ENCODE results near the gene FGF10. TPM values are rescaled to one million over a fixed set of nuclear protein-coding genes. Genes with fewer than 3 reads are reported as not detected.

The FGF10 gene
- total RNA-seq, 1 donor from 2014 or later: not detected

DNA sequence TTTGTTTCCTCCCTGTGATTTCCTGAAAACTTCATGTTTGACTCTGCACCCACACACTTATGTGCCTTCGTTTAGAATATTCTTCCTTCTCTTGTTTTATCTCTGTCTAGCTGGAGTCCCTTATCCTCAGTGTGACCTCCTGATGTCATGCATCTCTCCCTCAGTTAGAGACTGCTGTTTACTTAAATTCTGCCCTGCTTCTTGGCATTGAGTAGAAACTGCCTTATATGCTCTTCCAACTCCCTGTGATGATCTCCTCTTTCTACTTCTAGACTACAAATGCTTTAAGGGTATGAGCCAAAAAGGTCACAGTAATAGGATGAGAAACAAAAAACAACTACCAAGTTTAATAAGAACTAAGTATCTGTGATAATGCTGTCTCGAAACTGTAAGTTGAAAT lies 12.2 kb downstream of the FGF10 start:
- intact Hi-C loops (cut with micrococcal nuclease): no loop called here
- POLR2A ChIA-PET: no interaction called here
- DNase-seq: no peak

GRCh38 chr5:44372028-44372427 lies 17.2 kb downstream of the FGF10 start:
- no peak overlapping the region for H3K27ac Mint-ChIP-seq
- no peak for DNase-seq
- ATAC-seq (ENCODE audit: low read depth): no peak
- no peaks in the 10 kb centered on the region for H3K4me1 Mint-ChIP-seq
- TF ChIP-seq, protein P1, sequence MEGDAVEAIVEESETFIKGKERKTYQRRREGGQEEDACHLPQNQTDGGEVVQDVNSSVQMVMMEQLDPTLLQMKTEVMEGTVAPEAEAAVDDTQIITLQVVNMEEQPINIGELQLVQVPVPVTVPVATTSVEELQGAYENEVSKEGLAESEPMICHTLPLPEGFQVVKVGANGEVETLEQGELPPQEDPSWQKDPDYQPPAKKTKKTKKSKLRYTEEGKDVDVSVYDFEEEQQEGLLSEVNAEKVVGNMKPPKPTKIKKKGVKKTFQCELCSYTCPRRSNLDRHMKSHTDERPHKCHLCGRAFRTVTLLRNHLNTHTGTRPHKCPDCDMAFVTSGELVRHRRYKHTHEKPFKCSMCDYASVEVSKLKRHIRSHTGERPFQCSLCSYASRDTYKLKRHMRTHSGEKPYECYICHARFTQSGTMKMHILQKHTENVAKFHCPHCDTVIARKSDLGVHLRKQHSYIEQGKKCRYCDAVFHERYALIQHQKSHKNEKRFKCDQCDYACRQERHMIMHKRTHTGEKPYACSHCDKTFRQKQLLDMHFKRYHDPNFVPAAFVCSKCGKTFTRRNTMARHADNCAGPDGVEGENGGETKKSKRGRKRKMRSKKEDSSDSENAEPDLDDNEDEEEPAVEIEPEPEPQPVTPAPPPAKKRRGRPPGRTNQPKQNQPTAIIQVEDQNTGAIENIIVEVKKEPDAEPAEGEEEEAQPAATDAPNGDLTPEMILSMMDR (IDR thresholded peaks at IDR 0.05): no peak
- intact Hi-C loops (cut with micrococcal nuclease): no loop called here
- no peaks in the 10 kb centered on the region for H3K36me3 Mint-ChIP-seq (ENCODE audit: low read depth)
- H3K9me3 Mint-ChIP-seq: no peaks in the 10 kb centered on the region
- ChIA-PET POLR2A (no interaction called here), CTCF (no interaction called here)
- no peaks in the 10 kb centered on the region for H3K27me3 Mint-ChIP-seq
- no peak overlapping the region for H3K4me3 Mint-ChIP-seq

More for the DNA sequence above, 12.2 kb downstream of the FGF10 start:
- CTCF ChIA-PET: no interaction called here
- ATAC-seq (ENCODE audit: low read depth): no peak
- Mint-ChIP-seq H3K4me3 (no peak overlapping the region), H3K36me3 (ENCODE audit: low read depth) (no peaks in the 10 kb centered on the region), H3K9me3 (no peaks in the 10 kb centered on the region), H3K27ac (no peak overlapping the region), H3K4me1 (no peaks in the 10 kb centered on the region), H3K27me3 (no peaks in the 10 kb centered on the region)
- TF ChIP-seq, protein P1 (IDR thresholded peaks at IDR 0.05): no peak

GRCh38 chr5:44367203-44367602 lies 22.0 kb downstream of the FGF10 start:
- Mint-ChIP-seq H3K27ac (no peak overlapping the region), H3K36me3 (ENCODE audit: low read depth) (no peaks in the 10 kb centered on the region), H3K27me3 (no peaks in the 10 kb centered on the region), H3K4me3 (no peak overlapping the region), H3K9me3 (no peaks in the 10 kb centered on the region), H3K4me1 (no peaks in the 10 kb centered on the region)
- DNase-seq (no peak), ATAC-seq (ENCODE audit: low read depth) (no peak)
- intact Hi-C loops (cut with micrococcal nuclease): no loop called here
- POLR2A ChIA-PET: no interaction called here
- CTCF ChIA-PET: no interaction called here
- TF ChIP-seq, protein P1 (IDR thresholded peaks at IDR 0.05): no peak

DNA sequence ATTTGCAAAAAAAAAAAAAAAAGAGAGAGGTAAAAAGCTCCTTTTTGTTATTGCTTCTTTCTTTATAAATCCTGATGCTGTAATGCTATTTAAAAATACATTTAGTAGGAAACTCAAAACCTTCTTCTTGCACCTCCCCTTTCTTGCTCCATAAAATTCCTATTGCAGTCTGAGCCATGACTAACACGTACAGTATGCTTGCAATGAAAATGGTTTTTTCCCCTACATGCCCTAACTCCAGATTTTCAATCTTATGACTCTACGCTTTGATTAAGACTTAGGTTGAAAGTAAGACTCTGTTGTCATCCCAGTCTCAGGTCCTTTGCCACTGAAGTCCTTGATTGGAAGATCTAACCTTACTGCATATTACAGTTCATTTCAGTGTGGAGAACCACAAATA lies 23.9 kb downstream of the FGF10 start:
- TF ChIP-seq, protein P1 (IDR thresholded peaks at IDR 0.05): no peak
- DNase-seq (no peak), ATAC-seq (ENCODE audit: low read depth) (no peak)
- no peak overlapping the region for H3K27ac Mint-ChIP-seq
- CTCF ChIA-PET: no interaction called here
- POLR2A ChIA-PET: no interaction called here
- no peaks in the 10 kb centered on the region for H3K27me3 Mint-ChIP-seq
- H3K9me3 Mint-ChIP-seq: no peaks in the 10 kb centered on the region
- no peaks in the 10 kb centered on the region for H3K36me3 Mint-ChIP-seq (ENCODE audit: low read depth)
- H3K4me3 Mint-ChIP-seq: no peak overlapping the region
- no peaks in the 10 kb centered on the region for H3K4me1 Mint-ChIP-seq
- intact Hi-C loops (cut with micrococcal nuclease): no loop called here

DNA sequence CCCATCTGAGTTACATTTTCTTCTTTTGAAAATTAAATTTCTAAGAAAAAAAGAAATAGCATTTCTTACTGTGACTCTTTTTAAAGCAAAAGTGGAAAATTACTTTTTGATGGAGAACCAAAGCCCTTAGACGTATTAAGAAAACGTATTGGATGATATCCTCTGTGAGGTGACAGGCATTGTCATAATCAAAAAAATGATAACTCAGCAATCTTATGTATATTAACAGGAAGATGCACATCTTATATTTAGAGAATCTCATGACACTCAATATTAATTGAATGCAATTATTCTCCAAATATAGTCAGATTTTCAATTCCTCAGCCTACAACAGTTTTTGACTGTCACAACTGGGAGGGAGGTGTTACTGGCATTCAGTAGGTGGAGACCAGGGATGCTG lies 25.1 kb downstream of the FGF10 start:
- Mint-ChIP-seq H3K27ac (no peak overlapping the region), H3K4me1 (no peaks in the 10 kb centered on the region), H3K36me3 (ENCODE audit: low read depth) (no peaks in the 10 kb centered on the region), H3K27me3 (no peaks in the 10 kb centered on the region), H3K4me3 (no peak overlapping the region), H3K9me3 (no peaks in the 10 kb centered on the region)
- intact Hi-C loops (cut with micrococcal nuclease): no loop called here
- ATAC-seq (ENCODE audit: low read depth): no peak
- DNase-seq: no peak
- POLR2A ChIA-PET: no interaction called here
- CTCF ChIA-PET: no interaction called here
- TF ChIP-seq, protein P1 (IDR thresholded peaks at IDR 0.05): no peak

Measured in activated B cell treated with CpG ODN at 0.5 μM for 24 hours (primary cell).